Smooth muscle cell (in vitro differentiated cells): ENCODE data around the gene NEK6. TPM values are rescaled to one million over a fixed set of nuclear protein-coding genes. Genes with fewer than 3 reads are reported as not detected.

Experiments used
- DNase-seq: peaks from one replicate; lab custom pipeline; 2025; ENCODE audit not compliant: unreplicated experiment; lab: John Stamatoyannopoulos, UW
- H2AFZ ChIP-seq: fragments of 200-600 bp; sonication (generic); 2 replicates; pipeline ENCODE4 v1.6.0; 2016; ENCODE audit warnings: antibody characterized with exemption, low read depth, mild to moderate bottlenecking
- H3F3A ChIP-seq: fragments of 200-600 bp; sonication (generic); 2 replicates; pipeline ENCODE4 v1.6.0; 2017; ENCODE audit warnings: antibody characterized with exemption, low read depth
- H3K27ac ChIP-seq: fragments of 200-600 bp; sonication (generic); 2 replicates; pipeline ENCODE4 v1.5.1; 2016; ENCODE audit warnings: low read depth, mild to moderate bottlenecking
- H3K27me3 ChIP-seq: fragments of 200-600 bp; sonication (generic); 2 replicates; pipeline ENCODE4 v1.6.1; 2016; ENCODE audit warnings: low read depth, mild to moderate bottlenecking
- H3K36me3 ChIP-seq: fragments of 200-600 bp; sonication (generic); 2 replicates; pipeline ENCODE4 v1.5.1; 2016; ENCODE audit warnings: low read depth
- H3K4me1 ChIP-seq: fragments of 200-600 bp; sonication (generic); 2 replicates; pipeline ENCODE4 v1.5.1; 2016; ENCODE audit warnings: low read depth
- H3K4me2 ChIP-seq: fragments of 200-600 bp; sonication (generic); 2 replicates; pipeline ENCODE4 v1.6.0; 2016; ENCODE audit warnings: mild to moderate bottlenecking
- H3K4me3 ChIP-seq: fragments of 200-600 bp; sonication (generic); 2 replicates; pipeline ENCODE4 v1.5.1; 2016; ENCODE audit warnings: mild to moderate bottlenecking
- H3K79me2 ChIP-seq: fragments of 200-600 bp; sonication (generic); 2 replicates; pipeline ENCODE4 v1.6.0; 2016; ENCODE audit warnings: low read depth, mild to moderate bottlenecking
- H3K9ac ChIP-seq: fragments of 200-600 bp; sonication (generic); 2 replicates; pipeline ENCODE4 v1.6.0; 2016; ENCODE audit warnings: low read depth
- H3K9me3 ChIP-seq: fragments of 200-600 bp; sonication (generic); replicated peaks from 2 replicates; pipeline ENCODE4 v1.5.1; 2016; ENCODE audit warnings: low read depth
- H4K20me1 ChIP-seq: fragments of 200-600 bp; sonication (generic); 2 replicates; pipeline ENCODE4 v1.6.0; 2016; ENCODE audit warnings: low read depth
- WGBS: methylation state at CpG from one replicate; pipeline ENCODE4 v1.1.7; 2016; ENCODE audit warnings: low lambda C conversion rate; 5-methylcytosine and 5-hydroxymethylcytosine counted together
- polyA plus RNA-seq: library from polyadenylated mRNA; unstranded; fragments of >200 nt; fragmentation: Nextera tagmentation; extraction: Ambion mirVana; gene quantifications from 2 replicates; pipeline ENCODE4 v1.2.1, GENCODE V29; 2016
- total RNA-seq: library from RNA; depleted of rRNA; stranded (reverse); fragments of >200 nt; gene quantifications from 2 replicates; pipeline ENCODE4 v1.2.3, GENCODE V29; 2014
- TF ChIP-seq, protein P1 (sequence below): fragments of 200-600 bp; sonication (generic); IDR thresholded peaks from 2 replicates; pipeline ENCODE4 v1.5.1; 2017; ENCODE audit warnings: borderline replicate concordance, mild to moderate bottlenecking, antibody characterized with exemption; ENCODE audit not compliant: insufficient read depth, poor library complexity, severe bottlenecking

NEK6 gene
- total and polyA plus RNA-seq, 2 experiments from 2014 or later = 45.9 to 108 TPM

DNA sequence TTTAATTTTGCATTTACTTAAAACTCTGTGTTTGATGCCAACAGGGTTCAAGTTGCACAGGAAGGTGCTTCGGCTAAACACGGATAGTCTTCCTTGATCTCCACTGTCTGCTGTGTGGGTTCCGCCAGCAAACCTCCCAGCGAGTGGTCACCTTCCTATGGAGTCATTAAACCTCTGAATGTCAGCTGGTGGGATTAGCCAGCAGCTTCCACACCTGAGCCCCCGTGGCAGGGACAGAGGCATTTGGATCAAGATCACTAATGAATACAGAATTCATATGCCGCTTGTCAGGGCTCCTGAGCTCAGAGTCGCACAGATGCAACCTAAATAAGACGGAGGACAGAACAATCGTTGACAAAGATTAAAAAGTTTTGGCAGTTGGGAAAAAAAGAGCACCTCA, 118.0 kb downstream of the NEK6 start:
- Histone ChIP-seq H3K27me3 (no peaks in the 10 kb centered on the region), H3K79me2 (peaks cover 55% of the 10 kb centered on the region), H3K9me3 (peaks cover 3% of the 10 kb centered on the region), H3K27ac (no peak overlapping the region), H2AFZ (no peak overlapping the region), H3K4me1 (no peaks in the 10 kb centered on the region), H3K4me2 (no peak overlapping the region), H3K4me3 (no peak overlapping the region), H3F3A (no peaks in the 10 kb centered on the region), H3K36me3 (peaks cover 7% of the 10 kb centered on the region), H4K20me1 (peaks cover 100% of the 10 kb centered on the region), H3K9ac (no peak overlapping the region)
- no peak for DNase-seq
- 97% methylated on average over 9 of the region's 9 CpGs for WGBS
- TF ChIP-seq, protein P1, sequence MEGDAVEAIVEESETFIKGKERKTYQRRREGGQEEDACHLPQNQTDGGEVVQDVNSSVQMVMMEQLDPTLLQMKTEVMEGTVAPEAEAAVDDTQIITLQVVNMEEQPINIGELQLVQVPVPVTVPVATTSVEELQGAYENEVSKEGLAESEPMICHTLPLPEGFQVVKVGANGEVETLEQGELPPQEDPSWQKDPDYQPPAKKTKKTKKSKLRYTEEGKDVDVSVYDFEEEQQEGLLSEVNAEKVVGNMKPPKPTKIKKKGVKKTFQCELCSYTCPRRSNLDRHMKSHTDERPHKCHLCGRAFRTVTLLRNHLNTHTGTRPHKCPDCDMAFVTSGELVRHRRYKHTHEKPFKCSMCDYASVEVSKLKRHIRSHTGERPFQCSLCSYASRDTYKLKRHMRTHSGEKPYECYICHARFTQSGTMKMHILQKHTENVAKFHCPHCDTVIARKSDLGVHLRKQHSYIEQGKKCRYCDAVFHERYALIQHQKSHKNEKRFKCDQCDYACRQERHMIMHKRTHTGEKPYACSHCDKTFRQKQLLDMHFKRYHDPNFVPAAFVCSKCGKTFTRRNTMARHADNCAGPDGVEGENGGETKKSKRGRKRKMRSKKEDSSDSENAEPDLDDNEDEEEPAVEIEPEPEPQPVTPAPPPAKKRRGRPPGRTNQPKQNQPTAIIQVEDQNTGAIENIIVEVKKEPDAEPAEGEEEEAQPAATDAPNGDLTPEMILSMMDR = no peak

DNA sequence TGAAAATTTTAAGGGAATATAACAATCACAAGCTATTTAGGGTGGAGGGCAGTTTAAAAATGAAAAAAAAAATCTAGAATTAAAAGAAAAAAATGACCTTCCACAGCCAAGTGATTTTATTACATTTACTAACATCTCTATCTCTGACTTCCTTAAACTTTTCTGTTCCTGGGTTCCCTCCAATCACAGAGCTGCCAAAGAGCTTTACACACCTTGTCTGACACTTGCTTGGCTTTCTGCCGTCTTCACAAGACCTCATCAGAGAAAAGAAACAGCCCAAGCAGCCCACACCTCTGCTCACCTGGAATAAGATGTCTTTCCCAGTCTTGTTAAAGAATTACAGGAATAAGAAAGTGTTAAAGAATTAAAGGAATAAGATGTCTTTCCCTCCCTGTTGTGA, 118.6 kb downstream of the NEK6 start:
- DNase-seq = no peak
- Histone ChIP-seq H3K9ac (no peak overlapping the region), H3K4me3 (no peak overlapping the region), H3K4me2 (no peak overlapping the region), H3K9me3 (peaks cover 3% of the 10 kb centered on the region), H3K79me2 (peaks cover 49% of the 10 kb centered on the region), H4K20me1 (peaks cover 100% of the 10 kb centered on the region), H3F3A (no peaks in the 10 kb centered on the region), H3K27ac (no peak overlapping the region), H2AFZ (no peak overlapping the region), H3K36me3 (peaks cover 7% of the 10 kb centered on the region), H3K4me1 (no peaks in the 10 kb centered on the region), H3K27me3 (no peaks in the 10 kb centered on the region)
- WGBS = 90% methylated on average over 1 of the region's 1 CpG
- TF ChIP-seq, protein P1 = no peak

DNA sequence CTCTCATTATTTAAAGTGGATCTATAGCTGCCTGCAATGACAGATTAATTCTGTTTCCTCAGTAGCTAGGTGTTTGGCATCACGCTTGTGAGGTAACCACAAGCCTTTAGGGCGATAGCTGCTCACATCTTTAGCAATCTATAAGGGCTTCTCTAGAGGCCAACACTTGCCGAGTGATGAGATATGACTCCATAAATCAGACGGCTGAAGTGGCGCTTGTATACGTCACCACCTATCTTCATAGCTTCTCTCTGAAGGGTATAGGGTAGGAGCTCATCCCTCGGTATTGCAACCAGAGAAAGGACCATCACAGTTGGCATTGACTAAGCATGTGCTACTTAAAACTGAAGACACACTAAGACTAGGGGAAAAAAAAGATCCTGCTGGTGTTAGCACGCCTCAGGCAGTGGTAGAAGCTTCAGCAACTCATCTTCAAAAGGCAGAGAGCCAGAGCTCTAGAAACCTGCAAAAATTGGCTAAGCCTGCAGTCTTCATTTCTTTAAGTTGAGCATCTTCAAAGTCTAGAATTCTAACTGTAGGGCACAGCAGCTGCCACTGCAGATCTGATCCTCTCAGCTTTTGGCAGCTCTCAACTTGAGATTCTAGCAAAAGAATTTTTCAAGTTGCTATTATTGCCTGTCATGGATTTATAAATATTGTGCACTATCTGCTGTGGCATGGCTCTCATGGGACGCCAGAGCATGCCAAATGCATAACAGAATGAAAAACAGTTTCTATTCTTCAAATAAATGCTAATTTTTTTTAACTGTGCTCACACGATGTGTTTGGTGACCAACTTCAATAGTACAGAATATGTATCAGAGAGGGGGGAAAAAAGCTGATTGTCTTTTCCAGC, 120.0 kb downstream of the NEK6 start:
- Histone ChIP-seq H3K4me1 (peaks cover 4% of the 10 kb centered on the region), H3K36me3 (peaks cover 7% of the 10 kb centered on the region), H3F3A (no peaks in the 10 kb centered on the region), H3K27me3 (no peaks in the 10 kb centered on the region), H3K4me3 (no peak overlapping the region), H3K27ac (no peak overlapping the region), H2AFZ (no peak overlapping the region), H3K9me3 (peaks cover 3% of the 10 kb centered on the region), H4K20me1 (peaks cover 98% of the 10 kb centered on the region), H3K9ac (no peak overlapping the region), H3K79me2 (peaks cover 38% of the 10 kb centered on the region), H3K4me2 (no peak overlapping the region)
- WGBS = 88% methylated on average over 10 of the region's 10 CpGs
- TF ChIP-seq, protein P1 = no peak
- DNase-seq = no peak
